Right lung (tissue), 5 donors: ENCODE results near the gene NEUROG3. TPM values are rescaled to one million over a fixed set of nuclear protein-coding genes. Genes with fewer than 3 reads are reported as not detected.

Experiments
- polyA plus RNA-seq, 5 donors: library from polyadenylated mRNA; unstranded; fragments of 120-200 nt; gene quantifications; one replicate each; pipeline versions ENCODE4 v1.2.1 to v1.2.3, GENCODE V29; 2013; ENCODE audit warnings: inconsistent platforms in 1 of 5, low replicate concordance in 1 of 5; ENCODE audit not compliant: insufficient read length in 5 of 5, insufficient read depth in 1 of 5

The NEUROG3 gene
- polyA plus RNA-seq, 5 donors = 0.12 to 0.17 (median 0.13) TPM; not detected in 2

Other genes with a start within 250 kb of the NEUROG3 start
- gene TACR2, start 156.5 kb downstream of the NEUROG3 start, polyA plus RNA-seq = 1 to 10 TPM in 1 of 5 donors, under 1 TPM in 4; 0.45 to 1.0 (median 0.57) TPM
- 10 to 100 TPM; 37.9 to 44.7 (median 43.1) TPM for gene TSPAN15, start 122.0 kb downstream of the NEUROG3 start, polyA plus RNA-seq
- gene FAM241B, start 56.8 kb upstream of the NEUROG3 start, polyA plus RNA-seq = 1 to 10 TPM; 6.8 to 8.9 (median 7.4) TPM
- gene COL13A1, start 228.5 kb upstream of the NEUROG3 start, polyA plus RNA-seq = 10 to 100 TPM; 46.8 to 71.2 (median 53.4) TPM